MM.1S (cell line): ENCODE measurements around the gene EIF4E.

Source experiments
- DNase-seq: peaks from one replicate; pipeline ENCODE4 v3.0.0-alpha.2; 2015
- H2AFZ ChIP-seq: fragments of 300-600 bp; sonication (generic); 2 replicates; pipeline ENCODE4 v1.6.0; 2016; ENCODE audit warnings: antibody characterized with exemption, low read length
- H3F3A ChIP-seq: fragments of 300-600 bp; sonication (generic); 2 replicates; pipeline ENCODE4 v1.6.1; 2016; ENCODE audit warnings: mild to moderate bottlenecking, antibody characterized with exemption, low read length, moderate library complexity, mixed read lengths; ENCODE audit not compliant: insufficient read depth
- H3K27ac ChIP-seq: fragments of 300-600 bp; sonication (generic); 2 replicates; pipeline ENCODE4 v1.5.1; 2016; ENCODE audit warnings: mild to moderate bottlenecking, low read length
- H3K27me3 ChIP-seq: fragments of 300-600 bp; sonication (generic); replicated peaks from 2 replicates; pipeline ENCODE4 v1.6.0; 2016; ENCODE audit warnings: low read length; ENCODE audit not compliant: insufficient read depth
- H3K36me3 ChIP-seq: fragments of 300-600 bp; sonication (generic); replicated peaks from 2 replicates; pipeline ENCODE4 v1.6.1; 2016; ENCODE audit warnings: mild to moderate bottlenecking, low read length, mixed read lengths; ENCODE audit not compliant: insufficient read depth
- H3K4me1 ChIP-seq: fragments of 300-600 bp; sonication (generic); 2 replicates; pipeline ENCODE4 v1.6.1; 2016; ENCODE audit warnings: low read length, mixed read lengths
- H3K4me2 ChIP-seq: fragments of 300-600 bp; sonication (generic); 2 replicates; pipeline ENCODE4 v1.6.0; 2016; ENCODE audit warnings: low read depth, low read length
- H3K4me3 ChIP-seq: fragments of 300-600 bp; sonication (generic); 2 replicates; pipeline ENCODE4 v1.5.1; 2016; ENCODE audit warnings: low read length, mixed read lengths
- H3K79me2 ChIP-seq: fragments of 300-600 bp; sonication (generic); 2 replicates; pipeline ENCODE4 v1.6.1; 2016; ENCODE audit warnings: mixed run types, low read length, mixed read lengths
- H3K9ac ChIP-seq: fragments of 300-600 bp; sonication (generic); 2 replicates; pipeline ENCODE4 v1.6.1; 2016; ENCODE audit warnings: low read length, mixed read lengths
- H3K9me2 ChIP-seq: fragments of 300-600 bp; sonication (generic); replicated peaks from 2 replicates; pipeline ENCODE4 v1.6.1; 2016; ENCODE audit warnings: mild to moderate bottlenecking, low read length, mixed read lengths; ENCODE audit not compliant: insufficient read depth
- H3K9me3 ChIP-seq: fragments of 300-600 bp; sonication (generic); replicated peaks from 2 replicates; pipeline ENCODE4 v1.6.1; 2016; ENCODE audit warnings: mild to moderate bottlenecking, low read length, mixed read lengths; ENCODE audit not compliant: insufficient read depth
- H4K20me1 ChIP-seq: fragments of 300-600 bp; sonication (generic); 2 replicates; pipeline ENCODE4 v1.6.1; 2016; ENCODE audit warnings: mild to moderate bottlenecking, low read length, moderate library complexity, mixed read lengths; ENCODE audit not compliant: insufficient read depth
- CTCF ChIP-seq: fragments of 300-600 bp; sonication (generic); IDR thresholded peaks from 2 replicates; pipeline ENCODE4 v1.5.1; 2016; ENCODE audit warnings: antibody characterized with exemption, low read length, mixed read lengths
- EZH2 ChIP-seq: fragments of 300-600 bp; sonication (generic); optimal IDR thresholded peaks from 2 replicates; pipeline ENCODE3; 2017; ENCODE audit warnings: low read depth, mild to moderate bottlenecking, antibody characterized with exemption, low read length, mixed read lengths
- EZH2phosphoT487 ChIP-seq: fragments of 300-600 bp; sonication (generic); IDR thresholded peaks from 2 replicates; pipeline ENCODE4 v1.6.1; 2018; ENCODE audit warnings: antibody characterized with exemption, low read length

EIF4E gene

GRCh38 chr4:98903561-98903960 is 25.4 kb downstream of the EIF4E start:
- Histone ChIP-seq H3K4me2 (no peak overlapping the region), H3K4me1 (no peaks in the 10 kb centered on the region), H3K9me2 (no peaks in the 10 kb centered on the region), H3K9ac (no peak overlapping the region), H3K36me3 (peaks cover 8% of the 10 kb centered on the region; the same call in 1 of the 2 replicates), H3K9me3 (no peaks in the 10 kb centered on the region), H2AFZ (no peak overlapping the region), H4K20me1 (peaks cover 30% of the 10 kb centered on the region), H3K27me3 (no peaks in the 10 kb centered on the region), H3K4me3 (no peak overlapping the region), H3K79me2 (peaks cover 99% of the 10 kb centered on the region), H3F3A (no peaks in the 10 kb centered on the region), H3K27ac (no peak overlapping the region)
- TF ChIP-seq CTCF, result no peak
- no peak for TF ChIP-seq EZH2phosphoT487
- no peak for TF ChIP-seq EZH2
- DNase-seq, result no peak

- H3K27me3 ChIP-seq, result no peaks in the 10 kb centered on the region
- peaks cover 8% of the 10 kb centered on the region; the same call in 1 of the 2 replicates for H3K36me3 ChIP-seq
- no peak for DNase-seq
- no peak overlapping the region for H3K9ac ChIP-seq
- no peaks in the 10 kb centered on the region for H3K9me2 ChIP-seq
- H3K27ac ChIP-seq, result no peak overlapping the region
- H4K20me1 ChIP-seq, result peaks cover 8% of the 10 kb centered on the region; the same call in 1 of the 2 replicates
- no peaks in the 10 kb centered on the region for H3K9me3 ChIP-seq
- no peak overlapping the region for H3K4me3 ChIP-seq
- H3F3A ChIP-seq, result no peaks in the 10 kb centered on the region
- H2AFZ ChIP-seq, result no peak overlapping the region
- no peaks in the 10 kb centered on the region for H3K4me1 ChIP-seq
- no peak overlapping the region for H3K4me2 ChIP-seq
- TF ChIP-seq EZH2phosphoT487 (no peak), EZH2 (no peak), CTCF (no peak)
- peaks cover 96% of the 10 kb centered on the region for H3K79me2 ChIP-seq
These were observed 29.7 kb downstream of the EIF4E start for GRCh38 chr4:98899277-98899676.

- DNase-seq, result no peak
- Histone ChIP-seq H3K4me3 (no peak overlapping the region), H3K9ac (no peak overlapping the region), H3K4me1 (no peaks in the 10 kb centered on the region), H2AFZ (no peak overlapping the region), H3K9me2 (no peaks in the 10 kb centered on the region), H3K79me2 (peaks cover 79% of the 10 kb centered on the region), H3K27ac (no peak overlapping the region), H3F3A (no peaks in the 10 kb centered on the region), H3K9me3 (no peaks in the 10 kb centered on the region), H3K36me3 (peaks cover 5% of the 10 kb centered on the region), H3K4me2 (no peak overlapping the region), H4K20me1 (no peaks in the 10 kb centered on the region), H3K27me3 (no peaks in the 10 kb centered on the region)
- TF ChIP-seq EZH2phosphoT487 (no peak), EZH2 (no peak), CTCF (no peak)
These were observed 37.2 kb downstream of the EIF4E start for GRCh38 chr4:98891478-98892337.
